Measurements from ENCODE around the gene DOC2B.

Gene DOC2B

DNA sequence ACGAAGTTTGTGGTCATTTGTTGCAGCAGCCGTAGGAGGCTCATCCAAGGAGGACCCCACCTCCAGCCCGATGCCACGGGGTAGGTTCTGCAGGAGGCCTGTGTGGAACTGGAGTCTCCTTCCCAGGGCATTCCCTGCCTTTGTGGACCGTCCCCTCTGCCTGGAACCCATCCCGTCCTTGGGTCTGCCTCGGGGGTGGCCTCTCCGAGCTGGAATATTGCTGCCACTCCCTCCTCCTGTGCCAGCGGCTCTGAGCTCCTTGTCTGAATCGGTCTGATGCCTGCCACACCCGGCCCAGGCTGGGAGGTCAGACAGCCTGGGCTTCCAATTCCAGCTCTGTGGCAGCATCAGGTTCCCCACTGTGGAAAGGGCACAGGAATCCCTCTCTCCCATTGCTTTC lies 18.8 kb downstream of the DOC2B start:
- no peak for ATAC-seq
- DNase-seq: no peak

DNA sequence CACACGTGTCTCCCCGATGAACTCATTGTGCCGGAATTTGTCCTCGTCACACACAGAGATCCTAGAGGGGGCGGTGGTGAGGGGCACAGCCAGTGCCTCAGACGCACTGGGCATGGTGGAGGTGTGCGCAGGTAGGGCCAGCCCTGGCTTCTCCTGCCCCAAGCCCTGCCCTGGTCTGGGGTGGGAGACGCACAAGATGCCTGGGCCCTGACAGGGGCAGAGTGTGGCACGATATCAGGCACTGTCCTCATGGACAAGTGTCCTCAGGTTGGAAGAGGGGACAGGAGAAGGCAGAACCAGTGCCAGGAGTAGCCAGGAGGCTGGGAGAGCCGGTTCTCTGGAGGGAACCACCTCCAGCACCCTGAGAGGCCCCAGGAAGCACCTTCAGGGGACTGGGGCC lies 20.0 kb downstream of the DOC2B start:
- DNase-seq: no peak
- ATAC-seq: no peak

DNA sequence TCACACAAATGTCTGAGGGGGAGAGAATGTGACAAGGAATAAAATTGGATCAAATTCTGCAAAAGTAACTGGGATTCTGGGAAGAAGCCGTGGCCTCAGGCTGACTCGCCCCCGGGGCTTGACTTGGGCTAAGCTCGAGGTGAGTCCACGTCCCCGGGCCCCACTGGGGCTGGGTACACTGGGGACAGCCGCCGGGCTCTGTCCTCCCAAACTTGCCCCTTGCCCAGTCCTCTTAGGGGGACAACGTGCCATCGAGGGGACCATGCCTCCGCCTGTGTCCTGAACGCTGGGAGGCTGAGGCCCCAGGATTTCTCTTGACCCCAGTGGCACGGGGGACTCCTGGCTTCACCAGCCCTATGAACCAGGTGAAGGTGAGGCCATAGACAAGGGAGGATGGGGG lies 21.1 kb downstream of the DOC2B start:
- no peak for ATAC-seq

DNA sequence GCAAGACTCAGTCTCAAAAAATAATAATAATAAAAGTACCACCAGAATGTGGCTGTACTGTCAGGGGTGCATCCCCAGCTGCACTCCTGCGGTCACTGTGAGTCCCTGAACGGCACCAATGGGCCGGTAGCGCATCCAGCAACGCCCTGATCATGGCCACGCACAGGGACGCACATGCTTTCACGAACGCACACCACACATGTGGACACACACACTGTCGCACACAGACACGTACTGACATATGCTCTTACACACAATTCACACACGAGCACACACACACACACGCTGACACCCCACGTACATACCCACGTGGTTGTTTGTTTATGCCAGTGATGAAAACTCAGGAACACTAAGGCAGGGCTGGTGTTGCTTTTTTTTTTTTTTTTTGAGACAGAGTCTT lies 21.8 kb downstream of the DOC2B start:
- DNase-seq (no peak), ATAC-seq (no peak)

More for the DNA sequence above, 21.1 kb downstream of the DOC2B start:
- DNase-seq: no peak

DNA sequence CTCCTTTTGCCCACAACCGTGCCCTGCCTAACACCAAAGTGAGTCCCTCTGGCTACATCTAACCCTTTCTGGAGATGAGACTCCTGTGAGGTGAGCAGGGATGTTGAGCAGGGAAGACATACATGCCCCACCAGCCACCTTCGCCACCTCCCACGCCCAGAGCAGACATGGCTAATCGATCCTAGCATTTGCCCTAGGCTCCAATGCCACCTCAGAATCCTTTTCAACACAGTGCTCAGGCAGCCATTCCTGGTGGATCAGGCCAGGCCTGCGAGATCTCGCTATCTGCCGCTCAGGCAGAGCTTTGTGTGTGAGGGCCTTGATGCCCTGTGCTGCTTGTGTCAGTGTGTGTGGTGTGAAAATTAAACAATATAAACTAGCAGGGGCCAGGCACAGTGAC lies 23.1 kb downstream of the DOC2B start:
- ATAC-seq (no peak), DNase-seq (no peak)

DNA sequence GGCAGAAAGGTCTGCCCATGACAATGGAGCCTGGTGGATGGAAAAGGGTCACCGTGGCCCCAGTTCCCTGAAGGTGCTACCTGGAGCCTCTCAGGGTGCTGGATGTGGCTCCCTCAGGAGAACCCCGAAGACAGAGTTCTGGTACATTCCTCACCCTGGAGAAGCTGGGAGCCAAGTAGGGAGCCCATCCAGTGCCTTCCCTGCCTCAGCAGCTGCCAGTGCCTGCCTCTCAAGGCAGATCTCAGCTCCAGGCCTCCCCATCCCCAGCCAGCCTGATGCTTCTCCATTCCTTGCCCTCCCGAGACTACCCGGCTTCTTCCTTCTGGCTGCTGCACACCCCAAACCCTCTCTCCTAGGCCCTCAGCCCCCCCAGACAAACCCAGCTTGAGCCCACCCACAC lies 23.5 kb downstream of the DOC2B start:
- ATAC-seq: no peak

DNA sequence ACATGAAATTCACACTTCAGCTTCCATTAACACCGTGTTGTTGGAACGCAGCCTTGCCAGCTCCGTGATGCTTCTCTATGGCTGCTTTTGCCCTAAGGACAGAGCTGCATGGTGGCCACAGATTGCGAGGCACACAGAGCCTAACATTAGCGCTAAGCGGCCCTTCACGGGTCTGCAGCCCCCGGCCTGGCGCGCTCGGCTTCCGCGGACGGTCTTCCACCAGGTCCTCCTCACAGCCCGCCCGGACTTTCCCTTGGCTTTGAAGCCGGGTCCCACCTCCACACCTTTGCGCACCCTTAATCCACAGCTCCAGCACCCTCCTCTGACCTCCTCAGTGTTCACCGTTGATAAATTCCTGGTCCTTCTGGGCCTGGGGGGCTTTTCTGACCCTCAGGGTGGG lies 24.5 kb downstream of the DOC2B start:
- ATAC-seq (no peak), DNase-seq (no peak)

More for the DNA sequence above, 23.5 kb downstream of the DOC2B start:
- DNase-seq: no peak

DNA sequence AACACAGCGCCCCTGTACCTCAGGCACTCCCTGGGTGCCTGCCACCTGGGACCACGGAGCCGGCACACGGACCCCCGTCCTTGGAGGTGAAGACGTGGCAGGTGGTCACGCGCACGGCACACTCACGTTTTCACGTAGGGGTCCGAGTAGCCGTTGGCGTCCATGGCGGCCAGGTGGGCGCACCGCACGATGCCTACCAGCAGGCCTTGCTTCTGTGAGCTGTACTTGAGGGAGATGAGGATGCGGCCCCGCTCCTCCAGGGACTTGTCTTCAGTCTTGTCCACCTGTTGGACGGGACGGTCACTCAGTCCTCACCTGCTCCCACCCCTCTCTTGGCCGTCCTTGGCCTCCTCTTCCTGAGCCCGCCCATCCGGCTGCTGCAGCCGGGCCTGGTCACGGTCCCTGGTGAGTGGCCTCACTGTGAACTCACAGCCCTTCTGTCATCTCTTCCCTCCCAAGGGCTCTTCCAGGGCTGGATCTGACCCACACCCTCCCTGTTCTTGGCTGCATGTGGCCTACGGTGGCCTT lies 25.3 kb downstream of the DOC2B start:
- no peak for ATAC-seq

DNA sequence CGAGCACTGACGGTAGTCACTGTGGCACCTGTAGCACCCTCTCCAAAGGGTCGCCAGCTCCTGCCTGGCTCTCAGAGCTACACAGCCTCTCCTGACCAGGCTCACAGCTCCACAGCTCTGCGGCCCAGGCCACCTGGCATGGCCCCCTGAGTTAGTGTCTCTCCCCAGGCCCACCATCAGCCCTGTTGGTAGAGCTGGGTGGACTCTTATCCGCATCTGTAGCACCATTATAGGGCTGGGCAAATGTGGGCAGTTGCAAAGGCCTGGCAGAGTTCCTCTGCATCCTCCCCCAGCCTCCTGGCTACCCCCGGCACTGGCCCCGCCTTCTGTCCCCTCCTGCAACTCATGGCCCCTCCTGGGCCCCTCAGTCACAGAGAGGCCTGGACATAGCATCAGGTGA lies 25.9 kb downstream of the DOC2B start:
- ATAC-seq (no peak), DNase-seq (no peak)

More for the DNA sequence above, 25.3 kb downstream of the DOC2B start:
- no peak for DNase-seq

DNA sequence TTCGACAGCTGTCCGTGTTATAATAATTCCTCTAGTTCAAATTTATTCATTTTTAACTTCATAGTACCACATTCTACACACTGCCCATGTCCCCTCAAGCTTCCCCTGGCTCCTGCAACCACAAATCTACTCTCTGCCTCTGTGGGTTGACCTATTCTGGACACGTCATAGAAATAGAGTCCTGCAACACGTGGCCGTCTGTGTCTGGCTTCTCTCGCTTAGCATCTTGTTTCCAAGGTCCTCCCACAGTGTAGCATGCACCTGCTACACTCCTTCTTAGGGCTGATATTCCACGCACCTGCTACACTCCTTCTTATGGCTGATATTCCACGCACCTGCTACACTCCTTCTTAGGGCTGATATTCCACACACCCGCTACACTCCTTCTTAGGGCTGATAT lies 27.6 kb downstream of the DOC2B start:
- DNase-seq: no peak

DNA sequence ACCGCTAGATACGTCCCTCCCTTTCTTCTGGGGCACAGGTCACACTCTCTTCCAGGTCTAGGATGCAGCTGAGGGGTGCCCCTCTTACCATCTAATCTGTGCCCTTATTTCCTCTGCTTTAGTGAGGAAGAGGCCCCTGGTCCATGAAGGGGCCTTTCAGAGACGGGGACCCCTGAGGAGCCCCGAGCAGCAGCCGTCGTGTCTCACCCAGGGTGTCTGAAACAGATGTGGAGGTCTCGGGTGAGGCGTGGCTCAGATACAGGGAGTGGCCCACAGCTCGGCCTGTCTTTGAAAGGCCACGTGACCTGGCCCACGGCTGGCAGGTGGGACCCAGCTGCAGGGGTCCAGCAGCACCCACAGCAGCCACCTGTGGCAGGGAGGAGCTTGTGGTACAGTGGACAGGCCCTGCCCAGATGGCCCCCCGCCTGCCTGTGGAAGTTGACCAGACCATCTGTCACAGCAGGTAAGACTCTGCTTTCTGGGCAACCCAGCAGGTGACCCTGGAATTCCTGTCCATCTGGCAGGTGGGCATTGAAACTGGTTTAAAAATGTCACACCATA lies 28.5 kb downstream of the DOC2B start:
- no peak for DNase-seq
- no peak for ATAC-seq

More for the DNA sequence above, 27.6 kb downstream of the DOC2B start:
- ATAC-seq: no peak

DNA sequence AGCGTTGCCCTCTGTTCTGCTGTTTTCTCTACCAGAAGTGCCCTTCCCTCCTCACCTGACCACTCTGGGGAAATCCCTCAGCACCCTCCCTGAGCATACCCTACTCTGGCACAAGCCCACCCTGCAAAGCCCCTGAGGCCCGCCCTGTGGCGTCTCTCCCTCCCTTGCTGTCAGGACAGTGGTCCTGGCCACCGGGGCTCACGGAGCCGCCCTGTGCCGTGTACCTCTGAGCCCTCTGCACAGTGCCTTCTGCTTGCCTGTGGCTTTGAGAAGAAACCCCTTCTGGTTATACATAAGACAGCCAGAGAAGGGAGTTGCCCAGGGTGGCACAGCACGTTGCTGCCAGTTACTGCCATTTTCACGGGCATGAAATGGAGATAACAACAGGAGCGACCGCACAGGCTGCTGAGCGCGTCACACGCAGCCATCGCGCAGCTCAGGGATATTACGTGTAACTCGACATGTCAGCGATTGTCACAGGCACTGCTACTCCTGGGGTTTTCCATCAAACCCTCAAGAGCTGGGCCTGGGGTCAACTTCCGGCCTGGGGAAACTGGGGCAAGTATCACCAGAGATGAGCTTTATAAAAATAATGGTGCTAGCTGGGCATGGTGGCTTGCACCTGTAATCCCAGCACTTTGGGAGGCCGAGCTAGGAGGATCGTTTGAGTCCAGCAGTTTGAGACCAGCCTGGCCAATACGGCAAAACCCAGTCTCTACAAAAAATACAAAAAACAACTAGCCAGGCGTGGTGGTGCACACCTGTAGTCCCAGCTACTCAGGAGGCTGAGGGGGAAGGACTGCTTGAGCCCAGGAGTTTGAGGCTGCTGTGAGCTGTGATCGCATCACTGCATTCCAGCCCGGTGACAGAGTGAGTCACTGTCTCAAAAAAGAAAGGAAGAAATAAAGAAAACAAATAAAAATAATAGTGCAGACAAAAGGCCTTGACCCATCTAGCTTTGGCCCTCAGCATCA lies 29.3 kb downstream of the DOC2B start:
- ATAC-seq (no peak), DNase-seq (no peak)

DNA sequence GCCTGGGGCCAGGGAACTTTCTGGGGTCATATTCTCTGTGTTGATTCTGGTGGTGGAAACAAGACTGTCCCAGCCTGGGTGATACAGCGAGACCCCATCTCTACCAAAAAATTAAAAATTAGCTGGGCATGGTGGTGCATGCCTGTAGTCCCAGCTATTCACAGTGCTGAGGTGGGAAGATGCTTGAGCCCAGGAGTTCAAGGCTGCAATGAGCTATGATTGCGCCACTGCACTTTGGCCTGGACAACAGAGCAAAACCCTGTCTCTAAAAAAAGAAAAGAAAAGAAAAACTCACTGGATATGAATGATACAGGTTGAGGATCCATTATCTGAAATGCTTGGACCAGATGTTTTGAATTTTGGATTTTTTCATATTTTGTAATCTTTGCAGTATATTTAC lies 30.4 kb downstream of the DOC2B start:
- no peak for ATAC-seq
- DNase-seq: no peak

DNA sequence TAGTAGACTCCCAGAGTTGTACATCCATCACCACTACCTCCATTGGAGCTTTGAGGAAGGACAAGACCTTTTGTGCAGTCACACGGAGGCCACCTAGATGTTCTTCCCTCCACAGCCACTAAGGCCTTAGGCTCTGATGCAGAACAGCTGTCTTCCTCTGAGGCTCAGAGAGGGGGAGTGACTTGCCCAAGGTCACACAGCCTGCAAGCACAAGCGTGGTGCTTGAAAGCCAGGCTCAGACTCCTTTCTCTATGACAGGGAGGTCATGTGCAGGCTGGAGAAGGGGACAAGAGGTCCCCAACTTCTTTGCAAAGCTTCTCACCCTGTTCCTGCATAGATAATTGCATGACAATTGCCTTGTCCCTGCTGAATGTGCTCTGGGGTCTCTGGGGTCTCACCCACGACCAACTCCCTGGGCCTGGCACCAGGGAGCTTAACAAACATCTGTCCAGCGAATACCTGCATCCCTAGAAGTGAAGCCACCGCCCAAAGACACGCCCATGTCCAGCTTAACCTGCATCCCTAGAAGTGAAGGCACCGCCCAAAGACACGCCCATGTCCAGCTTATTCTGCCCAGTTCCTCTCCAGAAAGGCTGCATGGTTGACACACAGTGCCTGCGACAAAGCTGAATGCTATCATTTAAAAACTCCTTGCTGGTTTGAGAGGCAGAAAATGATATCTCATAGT lies 31.4 kb downstream of the DOC2B start:
- ATAC-seq (no peak), DNase-seq (no peak)

DNA sequence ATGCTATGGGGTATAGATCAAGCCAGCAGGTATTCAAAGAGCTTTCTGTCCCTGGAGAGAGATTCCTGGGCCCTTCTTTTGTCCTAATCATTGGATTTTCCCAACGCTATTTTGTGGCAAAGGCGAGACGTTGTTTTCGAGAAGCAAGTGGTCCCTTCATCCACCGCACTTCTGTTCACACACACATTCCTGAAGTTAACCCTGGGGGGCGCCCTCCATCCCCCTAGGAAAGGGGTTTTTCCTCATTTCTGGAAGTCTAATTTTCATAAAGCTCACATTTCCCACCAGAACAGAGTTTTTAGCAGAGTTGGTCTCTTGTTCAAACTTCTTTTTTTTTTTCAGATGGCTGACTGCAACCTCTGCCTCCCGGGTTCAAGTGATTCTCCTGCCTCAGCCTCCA lies 32.2 kb downstream of the DOC2B start:
- DNase-seq: no peak
- ATAC-seq: no peak

DNA sequence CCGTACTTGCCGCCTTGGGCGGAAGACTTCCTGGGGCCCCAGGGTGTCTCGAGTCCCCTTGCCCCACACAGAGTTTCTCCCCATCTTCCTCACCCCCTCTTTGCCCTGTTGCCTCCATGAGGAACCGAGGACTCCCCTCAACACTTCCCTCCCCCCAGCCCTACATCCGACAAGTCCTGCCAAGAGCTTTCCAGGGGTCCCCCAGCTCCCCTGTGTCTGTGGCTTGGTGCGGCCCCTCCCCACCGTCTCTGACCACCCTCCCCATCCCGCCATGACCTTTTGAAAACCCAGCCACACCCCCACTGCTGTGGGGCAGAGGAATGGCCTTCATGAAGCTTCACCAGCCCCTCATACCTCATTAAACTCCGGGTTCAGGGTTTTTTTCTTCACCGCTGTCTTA lies 32.7 kb downstream of the DOC2B start:
- ATAC-seq (no peak), DNase-seq (no peak)

DNA sequence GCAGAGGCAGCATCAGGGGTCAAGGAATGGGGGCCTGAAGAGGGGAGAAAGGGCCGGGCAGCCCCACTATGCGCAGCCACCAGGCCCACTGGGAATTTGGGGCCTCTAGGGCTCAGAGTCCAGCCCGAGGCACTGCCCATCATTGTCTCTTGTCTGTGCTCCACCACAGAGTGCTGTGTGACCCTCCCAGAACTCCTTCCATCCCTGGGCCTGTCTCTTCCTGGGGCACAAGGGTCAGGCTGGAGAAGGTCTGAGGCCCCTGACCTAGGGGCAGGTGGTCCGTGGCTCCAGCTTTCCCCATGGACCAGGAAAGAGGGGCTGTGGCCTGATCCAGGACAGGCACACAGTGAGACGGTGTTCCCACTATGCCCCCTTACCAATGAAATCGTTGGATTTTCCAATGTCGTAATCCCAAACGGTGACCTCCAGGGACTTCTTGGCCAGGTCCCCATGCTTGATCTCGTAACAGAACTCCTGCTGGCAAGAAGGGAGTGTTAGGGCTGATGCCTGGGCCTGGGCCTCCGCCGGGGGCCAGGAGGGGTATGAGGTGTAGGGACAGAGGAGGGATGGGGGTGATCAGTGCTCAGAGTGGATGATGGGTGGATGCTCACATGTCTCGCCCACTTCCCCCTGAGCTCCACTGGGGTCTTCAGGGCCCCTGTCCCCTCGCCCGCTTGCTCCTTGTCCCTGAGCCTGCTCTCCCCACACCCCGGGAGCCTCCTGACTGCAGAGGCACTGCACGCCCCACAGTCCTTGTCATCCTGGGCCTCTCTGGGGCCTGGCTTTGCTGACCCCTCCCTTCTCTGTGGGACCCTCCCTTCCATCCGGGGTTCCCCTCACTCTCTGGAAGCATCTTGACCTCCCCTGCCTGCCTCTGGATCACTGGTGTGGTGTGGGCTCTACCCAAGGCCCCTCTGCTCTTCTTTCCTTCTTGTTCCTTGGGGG lies 33.4 kb downstream of the DOC2B start:
- ATAC-seq: no peak
- no peak for DNase-seq

DNA sequence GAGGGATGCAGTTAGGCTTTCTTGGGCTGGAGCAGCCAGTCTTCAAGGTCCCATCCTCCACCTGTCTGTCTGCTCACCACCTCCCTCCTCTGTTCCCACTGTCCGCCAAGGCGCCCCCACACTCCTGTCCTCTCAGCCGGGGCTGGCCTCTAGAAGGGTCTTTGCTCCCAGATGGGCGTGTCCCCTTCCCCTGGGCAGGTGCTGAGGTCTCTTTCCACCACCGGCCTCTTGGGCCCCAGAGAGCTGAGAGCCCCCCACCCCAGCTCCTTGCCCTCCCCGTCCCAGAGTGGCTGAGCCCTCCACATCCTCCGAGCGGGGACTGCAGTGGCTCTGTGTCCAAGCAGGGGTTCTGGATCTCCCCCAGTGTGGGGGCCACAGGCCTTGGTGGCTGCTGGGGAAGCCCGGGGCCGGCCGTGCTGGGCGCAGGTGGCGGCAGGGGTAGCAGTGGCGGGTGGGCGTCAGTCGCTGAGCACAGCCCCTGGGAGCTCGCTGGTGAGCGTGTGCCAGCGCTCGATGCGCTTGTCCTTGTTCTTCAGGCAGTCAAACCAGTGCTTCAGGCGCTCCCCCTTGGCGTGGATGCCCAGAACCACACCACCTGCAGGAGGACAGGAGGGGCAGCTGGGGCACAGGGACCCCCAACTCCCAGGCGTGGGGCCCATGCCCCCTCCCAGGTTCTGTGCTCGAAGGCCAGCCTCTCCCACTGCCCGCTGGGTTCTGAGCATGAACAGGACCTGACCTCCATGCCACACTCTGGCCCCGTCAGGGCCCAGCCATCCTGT lies 34.3 kb downstream of the DOC2B start:
- DNase-seq (no peak), ATAC-seq (no peak)

DNA sequence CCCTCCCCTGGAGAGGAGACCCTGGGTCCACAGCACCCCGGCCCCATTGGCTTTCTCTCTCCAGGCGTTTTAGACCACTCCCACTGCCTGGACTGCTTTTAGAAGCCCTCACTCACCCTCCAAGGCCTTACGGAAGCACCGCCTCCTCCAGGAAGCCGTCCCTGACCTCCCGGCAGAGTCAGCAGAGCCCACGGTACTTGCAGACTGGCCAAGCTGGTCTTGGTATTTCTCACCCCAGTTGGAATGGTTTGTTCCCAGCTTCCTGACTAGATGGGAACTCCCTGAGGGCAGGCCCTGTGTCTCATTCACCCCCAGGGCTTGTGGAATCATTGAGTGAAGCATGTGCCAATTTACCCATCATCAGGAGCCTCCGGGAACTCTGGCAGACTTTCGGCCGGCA lies 34.9 kb downstream of the DOC2B start:
- no peak for DNase-seq
- ATAC-seq: no peak

DNA sequence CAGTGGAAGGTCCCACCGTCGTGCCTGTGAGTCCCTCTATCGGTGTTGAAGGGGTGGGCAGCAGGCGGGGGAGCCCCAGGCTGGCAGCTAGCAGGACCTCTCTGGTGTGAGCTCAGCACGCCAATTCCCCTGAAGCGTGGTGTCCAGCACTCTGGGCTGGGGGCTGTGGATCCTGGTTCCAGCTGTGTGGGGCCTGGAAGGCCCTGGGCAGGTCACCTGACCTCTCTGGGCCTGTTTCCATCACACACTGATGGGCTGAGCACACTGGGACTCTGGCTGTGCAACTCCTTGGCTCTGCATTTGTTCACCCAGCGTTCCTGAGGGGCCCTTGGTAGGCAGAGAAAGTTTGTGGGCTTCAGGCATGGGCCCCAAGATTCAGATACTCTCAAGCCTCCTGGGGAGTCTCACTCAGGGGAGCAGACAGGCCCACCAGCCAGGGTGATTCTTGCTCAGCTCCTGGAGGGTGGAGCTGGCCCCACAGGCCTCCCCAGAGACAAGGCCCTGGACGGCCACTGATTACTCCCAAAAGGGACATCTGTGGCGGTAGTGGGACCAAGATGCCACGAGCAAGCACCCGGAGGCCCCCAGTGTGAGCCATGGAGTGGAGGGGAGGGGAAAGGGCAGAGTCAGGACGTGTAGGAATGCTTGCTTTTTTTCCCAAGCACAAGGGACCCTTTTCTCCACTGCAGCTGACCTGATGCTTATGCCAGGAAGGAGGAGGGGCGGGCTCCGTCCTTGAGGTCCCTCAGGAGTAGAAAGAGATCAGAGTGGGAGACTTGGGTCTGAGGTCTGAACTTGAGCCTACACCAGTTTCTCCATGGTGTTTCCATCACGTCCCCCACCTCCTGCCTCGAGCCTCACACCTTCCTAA lies 35.5 kb downstream of the DOC2B start:
- no peak for DNase-seq
- no peak for ATAC-seq
